ENCODE results near the gene DTYMK.
"Not testable (repeated sequence)": the region's sequence is repeated elsewhere in the genome, so short reads cannot be mapped to it uniquely, and the experiment has no call there.

Gene DTYMK

DNA sequence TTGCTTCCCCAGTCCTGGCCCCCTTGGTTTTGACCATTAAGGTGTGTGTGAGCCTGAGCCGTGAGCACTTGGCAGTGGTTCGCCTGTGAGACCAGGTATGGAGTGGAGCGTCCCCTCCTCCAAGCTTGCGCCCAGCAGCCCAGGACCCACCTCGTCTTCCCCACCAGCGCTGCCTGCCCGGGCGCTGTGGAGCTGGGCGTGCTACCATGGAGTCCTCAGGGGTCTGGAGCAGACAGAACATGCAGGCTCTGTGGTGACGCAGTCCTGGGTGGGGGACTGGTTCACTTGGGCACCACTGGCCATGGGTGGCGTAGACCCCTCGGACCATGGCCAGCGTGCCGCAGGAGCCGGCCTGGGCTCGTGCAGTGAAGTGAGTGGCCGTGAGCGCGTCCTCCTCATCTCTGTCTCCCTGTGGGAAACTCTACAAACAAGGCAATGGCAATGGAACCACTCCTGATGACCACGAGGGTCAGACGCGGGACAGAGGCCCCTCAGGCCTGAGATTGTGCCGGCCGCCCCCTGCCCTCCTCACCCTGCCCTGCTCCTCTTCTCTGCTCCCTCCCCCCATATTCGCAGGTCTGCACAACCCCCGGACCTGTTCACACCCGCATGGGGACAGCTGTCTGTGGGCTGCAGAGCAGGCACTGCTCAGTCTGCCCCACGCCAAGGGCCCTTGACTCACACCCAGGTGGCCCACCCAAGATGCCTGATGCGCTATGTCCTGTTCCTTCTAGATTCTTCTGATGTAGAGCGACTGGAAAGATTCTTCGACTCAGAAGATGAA, 15.0 kb downstream of the DTYMK start:
- DNase-seq: no peak

DNA sequence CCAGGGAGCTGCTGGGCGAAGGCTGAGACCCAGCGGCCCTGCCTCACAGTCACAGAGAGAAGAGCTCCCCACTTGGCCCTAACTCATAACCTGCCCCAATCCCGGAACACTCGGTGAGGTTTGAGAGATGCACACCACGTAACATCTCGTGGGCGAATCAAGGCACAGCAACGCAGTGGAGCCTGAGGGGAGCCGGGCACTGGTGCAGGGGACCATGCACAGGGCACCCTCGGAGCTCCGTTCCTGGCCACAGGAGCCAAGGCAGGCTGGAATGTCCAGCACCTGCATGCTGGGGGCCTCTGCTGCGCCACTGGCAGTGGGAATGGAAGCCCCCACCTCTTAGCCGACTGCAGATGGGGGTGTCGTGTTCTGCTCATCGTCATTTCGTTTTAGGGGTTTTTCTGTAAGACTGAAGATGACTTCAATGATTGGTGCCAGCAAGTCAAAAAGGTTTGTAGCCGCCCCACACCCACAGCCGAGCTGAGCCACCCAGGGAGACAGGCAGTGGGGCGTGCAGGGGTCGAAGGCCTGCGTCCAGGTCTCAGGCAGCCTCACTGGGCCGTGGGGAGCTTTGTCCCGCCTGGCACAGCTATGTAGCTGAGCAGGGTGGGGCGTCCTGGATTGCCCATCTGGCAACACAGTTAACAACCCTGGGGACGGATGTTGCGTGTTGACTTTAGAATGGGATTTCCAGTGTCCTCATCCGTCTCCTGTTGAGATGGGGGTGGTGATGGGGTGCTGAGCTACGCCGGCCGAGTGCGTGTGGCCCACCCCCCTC, 16.1 kb downstream of the DTYMK start:
- no peak for DNase-seq

DNA sequence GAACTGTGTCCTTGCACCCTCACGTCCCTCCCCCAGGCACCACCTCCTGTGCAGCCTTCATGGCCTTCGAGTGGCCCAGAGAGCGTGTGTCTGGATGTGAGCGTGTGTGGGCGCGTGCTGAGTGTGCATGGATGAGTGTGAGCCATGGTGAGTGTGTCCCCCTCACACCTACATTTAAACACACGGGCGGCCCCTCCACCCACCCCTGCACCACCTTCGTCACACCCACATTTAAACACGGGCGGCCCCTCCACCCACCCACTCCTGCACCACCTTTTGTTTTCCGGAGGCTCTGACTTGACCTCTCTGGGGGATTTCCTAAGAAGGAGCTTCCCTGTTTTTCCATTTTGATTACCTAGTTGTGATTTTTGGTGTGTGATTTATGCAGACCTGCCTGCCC, 17.8 kb downstream of the DTYMK start:
- DNase-seq: no peak

DNA sequence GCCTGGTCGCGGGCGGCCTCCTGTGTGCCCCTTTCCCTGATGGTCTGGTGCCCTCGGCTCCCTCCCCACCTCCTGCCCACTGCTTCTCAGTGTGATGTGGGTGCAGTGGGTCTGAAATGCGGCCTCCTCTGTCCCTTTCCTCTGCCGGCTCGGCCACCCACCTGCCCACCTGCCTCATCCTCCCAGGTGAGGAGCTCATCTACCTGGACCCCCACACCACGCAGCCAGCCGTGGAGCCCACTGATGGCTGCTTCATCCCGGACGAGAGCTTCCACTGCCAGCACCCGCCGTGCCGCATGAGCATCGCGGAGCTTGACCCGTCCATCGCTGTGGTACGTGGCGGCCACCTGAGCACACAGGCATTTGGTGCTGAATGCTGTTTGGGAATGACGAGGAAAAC, 18.3 kb downstream of the DTYMK start:
- no peak for DNase-seq

DNA sequence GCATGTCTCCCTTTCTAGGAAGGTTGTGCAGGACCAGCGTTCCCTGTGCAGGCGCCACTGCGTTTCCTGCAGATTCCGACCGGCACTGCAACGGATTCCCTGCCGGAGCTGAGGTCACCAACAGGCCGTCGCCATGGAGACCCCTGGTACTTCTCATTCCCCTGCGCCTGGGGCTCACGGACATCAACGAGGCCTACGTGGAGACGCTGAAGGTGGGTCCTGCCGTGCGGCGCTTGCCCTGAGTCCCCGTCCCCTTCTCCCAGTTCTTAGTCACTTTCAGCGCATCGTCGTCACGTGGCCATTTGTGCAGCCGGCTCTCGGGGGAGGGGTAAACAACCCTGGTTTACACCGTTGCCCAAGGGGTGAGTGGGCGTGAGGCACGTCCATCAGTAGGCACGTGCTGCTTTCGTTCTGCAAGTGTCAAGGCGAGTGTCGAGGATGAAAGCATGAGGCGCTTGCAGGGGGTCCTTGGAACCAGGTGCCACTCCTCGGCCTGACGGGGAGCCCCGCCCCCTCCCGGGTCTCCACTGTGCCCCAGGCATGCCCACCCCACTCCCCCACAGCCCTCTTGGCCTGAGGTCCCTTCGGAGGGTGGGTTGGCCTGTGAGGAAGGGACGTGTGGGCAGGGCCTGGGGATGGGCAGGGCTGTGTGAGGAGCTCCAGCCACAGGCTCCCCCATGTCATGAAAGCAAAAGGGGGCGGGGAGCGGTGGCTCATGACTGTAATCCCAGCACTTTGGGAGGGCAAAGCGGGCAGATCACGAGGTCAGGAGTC, 19.8 kb downstream of the DTYMK start:
- DNase-seq: no peak

DNA sequence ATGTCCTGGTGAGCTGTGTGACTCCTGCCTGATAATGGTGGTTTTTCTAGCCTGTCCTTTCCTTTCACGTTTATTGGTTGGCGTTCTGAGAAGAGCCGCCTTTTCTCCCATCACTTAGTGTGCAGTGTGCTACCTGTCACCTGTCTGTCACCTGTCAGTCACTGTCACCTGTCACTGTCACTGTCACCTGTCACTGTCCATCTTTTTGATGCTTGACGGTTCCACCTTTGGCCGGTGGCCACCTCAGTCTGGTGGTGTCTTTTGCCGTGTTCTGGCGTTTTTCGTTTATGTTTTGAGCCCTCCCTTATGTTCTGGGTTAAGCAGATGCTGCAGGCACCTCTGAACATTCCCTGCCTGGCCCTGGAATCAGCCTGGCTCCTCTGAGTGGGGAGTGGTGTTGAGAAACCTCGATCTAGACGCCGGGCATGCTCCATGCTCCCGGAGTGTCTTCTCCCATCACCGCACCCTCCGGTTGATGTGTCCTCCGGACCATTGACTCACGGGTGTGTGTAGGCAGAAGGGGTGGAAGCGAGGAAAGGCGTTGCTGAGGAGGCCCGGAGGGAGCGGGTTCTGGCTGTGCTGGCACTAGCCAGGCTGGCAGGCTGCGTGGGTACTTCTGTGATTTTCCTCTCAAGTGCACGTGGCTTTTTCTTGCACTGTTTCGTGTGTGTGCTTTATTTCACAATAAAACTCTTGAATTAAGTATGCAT, 20.7 kb downstream of the DTYMK start:
- DNase-seq: no peak

DNA sequence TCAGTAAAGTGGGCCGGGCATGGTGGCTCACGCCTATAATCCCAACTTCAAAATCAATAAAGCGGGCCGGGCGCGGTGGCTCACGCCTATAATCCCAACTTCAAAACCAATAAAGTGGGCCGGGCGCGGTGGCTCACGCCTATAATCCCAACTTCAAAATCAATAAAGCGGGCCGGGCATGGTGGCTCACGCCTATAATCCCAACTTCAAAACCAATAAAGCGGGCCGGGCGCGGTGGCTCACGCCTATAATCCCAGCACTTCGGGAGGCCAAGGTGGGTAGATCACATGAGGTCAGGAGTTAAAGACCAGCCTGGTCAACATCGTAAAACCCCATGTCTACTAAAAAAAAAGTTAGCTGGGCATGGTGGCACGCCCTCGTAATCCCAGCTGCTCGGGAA, 23.9 kb downstream of the DTYMK start:
- not testable (repeated sequence) for DNase-seq

DNA sequence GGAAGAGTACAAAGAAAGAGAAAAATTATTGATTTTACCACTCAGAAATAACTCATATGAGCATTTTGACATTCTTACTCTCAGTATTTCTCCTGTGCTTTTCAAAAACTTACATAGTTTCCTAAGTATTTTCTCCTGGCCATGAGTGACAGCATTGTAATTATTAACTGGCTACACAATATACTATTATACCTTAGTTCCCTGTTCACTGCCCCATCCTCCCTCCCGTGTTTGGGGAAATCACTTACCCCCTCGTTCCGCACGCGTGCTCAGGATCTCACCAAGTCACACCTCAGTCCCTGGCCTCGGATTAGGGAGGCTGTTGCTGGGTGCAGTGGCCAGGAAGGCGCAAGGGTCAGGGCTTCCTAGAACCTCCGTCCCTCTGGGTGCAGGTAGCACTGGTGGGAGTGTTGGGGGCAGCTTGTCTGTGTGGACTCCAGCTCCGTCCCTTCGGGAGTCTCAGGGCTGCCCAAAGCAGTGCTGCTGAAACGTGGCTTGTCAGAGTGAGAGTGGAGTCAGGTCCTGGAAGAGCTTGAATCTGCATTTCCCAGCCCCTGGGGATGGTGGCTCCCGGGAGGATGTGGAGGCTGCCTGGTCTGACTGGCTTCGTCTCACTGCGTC, 25.9 kb downstream of the DTYMK start:
- no peak for DNase-seq

DNA sequence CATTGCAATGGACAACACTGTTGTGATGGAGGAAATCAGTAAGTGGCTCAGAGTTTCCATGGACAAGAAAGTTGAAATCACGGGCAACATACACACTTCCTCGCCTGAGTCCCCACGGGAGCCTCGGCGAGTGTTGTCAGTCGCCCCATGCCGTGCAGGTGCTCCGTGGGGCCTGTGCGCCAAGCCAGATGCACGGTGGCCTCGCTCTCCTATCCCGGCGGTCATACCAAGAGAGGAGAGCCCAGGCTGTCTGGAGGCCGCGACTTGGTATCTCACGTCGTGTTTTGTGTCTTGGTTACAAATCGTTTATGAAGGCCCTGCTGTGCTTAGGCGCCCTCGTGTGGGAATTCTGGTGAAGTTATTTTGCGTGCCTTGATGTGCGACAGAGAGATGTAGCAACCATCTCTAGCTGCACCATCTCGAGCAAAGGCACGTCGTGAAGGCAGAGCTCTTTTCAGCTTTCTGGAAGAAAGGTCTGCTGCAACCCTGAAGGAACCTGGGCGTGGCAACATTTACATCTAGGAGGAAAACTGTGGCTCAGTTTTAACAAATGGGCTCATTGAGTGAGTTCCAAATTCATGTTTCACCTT, 27.4 kb downstream of the DTYMK start:
- DNase-seq: peak; percentile 4

DNA sequence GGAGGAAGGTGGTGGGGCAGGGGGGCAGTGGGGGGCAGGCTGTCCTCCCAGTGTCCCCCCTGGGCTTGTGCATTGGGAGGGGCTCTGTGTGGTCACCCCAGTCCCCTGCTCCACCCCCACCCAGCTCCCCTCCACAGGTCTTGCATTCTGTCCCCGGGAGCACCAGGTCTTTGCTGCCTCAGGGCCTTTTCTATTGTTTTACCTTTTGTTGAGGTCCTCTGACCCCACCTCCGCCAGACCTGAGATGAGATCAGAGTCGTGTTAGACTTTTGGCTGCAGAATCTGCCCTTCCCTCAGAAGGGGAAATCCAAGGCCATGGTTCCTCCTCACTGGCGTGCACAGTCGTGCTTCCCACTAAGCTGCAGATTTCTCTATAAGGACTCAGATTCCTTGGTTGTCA, 28.3 kb downstream of the DTYMK start:
- DNase-seq: no peak

DNA sequence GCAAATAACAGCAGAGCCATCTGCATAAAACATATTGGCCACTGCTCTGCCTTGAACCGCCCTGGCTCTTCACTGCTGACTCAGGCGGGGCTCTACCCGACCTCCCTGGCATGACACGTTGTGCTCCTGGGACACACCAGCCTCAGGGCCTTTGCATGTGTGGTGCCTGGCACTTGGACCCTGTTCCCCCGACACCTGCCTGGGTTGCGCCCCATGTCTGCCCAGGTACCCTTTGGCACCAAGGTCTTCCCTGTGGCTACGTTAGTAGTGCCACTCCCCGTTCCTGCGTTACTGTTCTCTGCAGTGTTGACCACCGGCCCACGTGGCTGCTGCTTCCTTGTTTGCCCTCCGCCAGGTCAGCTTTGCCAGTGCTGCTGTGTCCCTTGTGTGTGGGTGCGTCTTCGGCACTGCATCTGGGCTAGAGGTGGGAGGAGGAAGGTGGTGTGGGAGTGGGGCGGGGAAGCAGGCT, 28.8 kb downstream of the DTYMK start:
- no peak for DNase-seq

DNA sequence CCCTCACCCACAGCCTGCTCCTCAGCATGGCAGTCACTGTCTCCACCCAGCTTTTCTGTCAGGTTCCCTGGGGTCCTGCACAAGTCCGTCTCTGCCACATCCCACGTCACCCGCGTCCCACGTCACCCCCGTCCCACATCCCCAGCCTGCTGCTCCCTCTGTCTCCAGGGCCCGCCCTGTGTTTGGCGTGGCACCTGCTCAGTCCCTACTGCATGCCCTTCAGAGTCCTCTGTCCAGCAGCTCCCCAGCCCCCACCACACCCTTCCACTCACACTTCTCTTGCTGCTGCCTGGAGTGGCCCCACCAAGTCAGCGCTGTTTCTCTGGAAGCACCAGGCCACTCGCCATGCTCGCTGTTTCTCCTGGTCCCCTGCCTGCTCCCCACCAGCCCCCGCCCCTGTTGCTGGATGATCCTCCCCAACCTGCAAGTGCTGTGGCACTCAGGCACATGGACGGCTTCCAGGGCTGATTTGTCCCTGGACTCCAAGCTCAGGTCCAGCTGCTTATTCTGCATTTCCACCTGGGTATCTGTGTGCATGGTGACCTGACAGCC, 30.3 kb downstream of the DTYMK start:
- no peak for DNase-seq

DNA sequence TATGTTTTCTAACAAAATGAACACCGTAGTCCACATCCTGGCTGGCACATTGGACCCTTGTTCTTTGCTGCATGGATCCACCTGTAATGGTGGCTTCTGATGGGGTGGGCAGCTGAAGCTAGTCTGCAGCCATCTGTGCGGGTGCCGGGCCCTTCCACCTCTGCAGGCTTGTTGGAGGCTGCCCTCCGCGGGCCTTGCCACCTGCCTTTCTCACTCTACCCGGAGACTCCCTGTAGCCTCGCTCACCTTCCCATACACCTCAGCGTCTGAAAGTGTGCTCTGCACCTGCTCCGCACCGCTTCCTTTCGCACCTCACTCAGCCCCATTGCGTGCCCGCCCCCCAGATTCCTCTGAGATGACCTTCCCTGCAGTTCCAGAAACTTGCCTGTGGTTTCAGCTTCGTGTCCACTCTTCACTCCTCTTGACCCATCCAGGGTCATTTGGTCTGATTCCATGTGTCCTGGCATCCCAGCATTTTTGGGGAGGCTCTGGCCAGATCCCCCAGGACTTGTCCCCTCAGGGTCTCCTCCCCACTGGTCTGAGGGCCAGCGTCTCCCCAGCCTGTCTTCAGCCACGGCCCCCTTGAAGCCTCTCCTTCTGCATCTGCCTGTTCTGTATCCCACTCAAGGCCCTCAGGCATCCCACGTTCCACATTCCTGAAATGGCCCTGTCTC, 31.0 kb downstream of the DTYMK start:
- DNase-seq: no peak

DNA sequence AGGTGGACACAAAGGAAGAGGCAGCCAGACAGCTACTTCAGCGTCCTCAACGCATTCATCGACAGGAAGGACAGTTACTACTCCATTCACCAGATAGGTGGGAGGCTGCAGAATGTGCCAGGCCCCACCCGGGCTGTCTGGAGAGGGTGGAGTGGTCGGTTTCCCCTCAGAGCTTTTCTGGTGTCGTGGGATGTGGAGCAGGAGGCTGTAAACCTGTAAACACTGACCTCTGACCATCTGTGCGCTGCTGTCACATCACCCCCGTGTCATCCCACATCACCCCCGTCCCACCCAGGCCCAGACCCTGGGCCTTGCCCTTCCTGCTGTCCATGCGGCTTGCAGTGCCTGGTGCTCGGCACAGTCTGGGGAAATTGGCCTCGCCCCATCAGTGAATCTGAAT, 32.1 kb downstream of the DTYMK start:
- DNase-seq: no peak

DNA sequence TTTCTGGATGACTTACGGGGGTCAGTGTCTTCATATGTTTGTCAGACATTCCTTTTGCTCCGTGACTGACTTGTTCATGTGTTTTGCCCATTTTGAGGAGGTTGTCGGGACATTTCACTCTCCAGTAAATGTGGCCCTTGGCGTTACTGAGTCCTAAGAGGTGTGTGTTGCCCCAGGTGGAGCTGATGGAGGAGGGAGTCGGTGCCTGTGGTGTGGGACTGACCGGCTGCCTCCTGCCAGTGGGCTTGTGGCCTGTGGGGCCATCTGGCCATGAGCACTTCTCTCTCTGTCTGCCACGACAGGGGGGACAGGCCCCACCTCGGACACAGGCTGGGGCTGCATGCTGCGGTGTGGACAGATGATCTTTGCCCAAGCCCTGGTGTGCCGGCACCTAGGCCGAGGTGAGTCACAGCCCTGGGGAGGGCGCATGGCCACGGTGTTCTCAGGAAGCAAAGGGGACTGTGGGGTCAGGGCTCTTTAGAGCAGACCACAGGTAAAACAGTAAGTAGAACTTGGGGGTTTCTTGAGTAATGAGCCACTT, 33.3 kb downstream of the DTYMK start:
- no peak for DNase-seq

DNA sequence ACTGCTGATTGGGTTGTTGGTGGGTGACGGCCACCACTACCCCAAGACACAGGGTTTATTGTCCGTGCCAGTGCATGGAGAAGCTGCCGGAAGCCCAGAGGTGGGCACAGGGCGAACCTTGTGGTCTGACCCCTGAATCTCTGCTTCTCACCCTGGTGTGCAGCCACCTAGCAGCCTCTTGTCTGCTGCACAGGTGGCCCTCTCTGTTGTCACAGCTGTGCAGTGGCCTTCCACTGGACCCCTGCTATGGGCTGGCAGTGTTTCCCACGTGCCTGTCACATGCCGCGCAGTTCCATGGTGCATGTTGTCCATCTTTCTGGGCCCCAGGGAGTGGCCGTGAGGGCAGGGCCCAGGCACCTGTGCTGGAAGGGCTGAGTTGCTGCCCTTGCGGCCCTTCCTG, 33.9 kb downstream of the DTYMK start:
- DNase-seq: no peak

DNA sequence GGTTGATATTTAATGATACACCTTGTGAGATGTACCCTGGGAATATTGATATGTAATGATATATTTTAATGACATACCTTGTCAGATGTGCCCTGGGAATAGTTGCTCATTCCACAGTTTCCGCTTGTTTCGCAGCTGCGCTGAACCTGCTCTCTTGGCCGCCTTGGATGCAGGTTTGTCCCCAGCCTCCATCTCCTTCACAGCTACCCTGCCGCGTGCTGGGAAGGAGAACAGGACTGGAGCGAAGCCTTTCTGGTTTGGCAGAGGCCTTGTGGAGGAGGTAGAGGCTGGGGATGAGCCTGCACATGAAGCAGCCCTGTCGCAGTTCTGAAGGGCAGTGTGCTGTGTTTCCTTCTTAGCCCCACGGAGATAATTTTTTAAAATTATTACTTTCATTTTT, 34.5 kb downstream of the DTYMK start:
- DNase-seq: no peak

DNA sequence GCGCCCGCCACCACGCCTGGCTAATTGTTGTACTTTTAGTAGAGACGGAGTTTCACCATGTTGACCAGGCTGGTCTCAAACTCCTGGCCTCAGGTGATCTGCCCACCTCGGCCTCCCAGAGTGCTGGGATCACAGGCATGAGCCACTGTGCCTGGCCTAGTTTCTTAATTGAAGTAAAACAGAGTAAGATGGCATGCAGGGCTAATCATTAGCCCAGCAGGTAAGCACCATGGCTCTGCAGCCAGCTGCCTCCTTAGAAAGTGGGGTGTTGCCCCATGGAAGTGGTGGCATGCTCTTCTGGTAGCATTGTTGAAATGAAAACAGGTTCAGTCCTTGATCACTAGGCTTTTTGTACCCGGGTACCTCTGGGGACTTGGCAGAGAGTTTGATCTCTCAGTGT, 36.7 kb downstream of the DTYMK start:
- no peak for DNase-seq

DNA sequence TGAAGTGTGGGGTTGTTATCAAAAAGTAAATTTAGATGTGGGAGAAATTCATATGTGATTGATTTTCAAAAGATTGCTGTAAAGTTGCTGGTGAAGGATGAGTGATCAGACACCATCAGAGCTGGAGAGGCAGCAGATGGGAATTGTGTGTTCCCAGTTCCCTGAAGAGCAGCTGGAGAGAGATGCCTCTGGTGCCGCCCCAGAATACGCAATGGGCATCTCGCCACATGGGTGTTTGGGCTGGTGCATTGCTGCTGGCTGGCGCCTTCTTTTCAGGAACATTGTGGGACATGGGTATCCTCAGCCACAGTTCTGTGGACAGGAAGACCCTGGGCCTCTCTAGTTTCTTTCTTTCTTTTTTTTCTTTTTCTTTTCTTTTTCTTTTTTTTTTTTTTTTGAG, 37.2 kb downstream of the DTYMK start:
- DNase-seq: no peak

DNA sequence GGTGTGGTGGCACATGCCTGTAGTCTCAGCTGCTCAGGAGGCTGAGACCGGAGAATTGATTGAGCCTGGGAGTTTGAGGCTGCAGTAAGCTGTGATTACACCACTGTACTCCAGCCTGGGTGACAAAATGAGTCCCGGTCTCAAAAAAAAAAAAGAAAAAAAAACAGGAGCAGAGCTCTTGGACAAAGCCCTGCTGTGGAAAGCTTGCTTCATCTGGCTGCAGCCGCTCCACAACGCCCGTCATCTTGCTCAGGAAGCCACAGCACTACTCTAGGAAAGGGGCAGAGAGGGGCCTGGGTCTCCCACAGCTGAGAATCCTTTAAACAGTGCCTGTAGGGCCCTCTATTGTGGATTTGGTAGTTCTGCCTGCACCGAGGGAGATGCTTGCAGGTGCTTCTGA, 38.2 kb downstream of the DTYMK start:
- DNase-seq: no peak
